ENCODE results near the gene MTUS2. TPM values are rescaled to one million over a fixed set of nuclear protein-coding genes. Genes with fewer than 3 reads are reported as not detected.

Gene MTUS2
- total RNA-seq, 1 experiment from 2014 or later = 0.11 TPM

DNA sequence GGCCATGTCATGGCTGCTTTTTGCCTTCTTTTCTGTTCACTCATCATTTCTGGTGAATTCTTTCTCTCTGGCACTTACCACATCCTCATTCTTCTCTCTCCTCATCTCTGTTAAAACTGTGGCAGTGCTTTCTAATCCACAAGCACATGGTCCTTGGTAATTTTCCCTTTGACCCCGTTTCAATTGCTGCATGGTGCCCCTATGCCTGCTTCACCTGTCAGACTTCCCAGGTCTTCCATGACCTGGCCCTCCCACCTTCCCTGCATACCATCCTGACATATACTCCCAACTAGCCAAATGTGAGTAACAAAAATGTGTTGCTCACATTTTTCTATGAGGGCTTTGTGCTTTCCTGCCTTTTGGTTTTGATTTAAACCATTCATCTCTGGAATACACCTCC lies 286.5 kb downstream of the MTUS2 start:
- no peaks in the 10 kb centered on the region for H3K27me3 ChIP-seq (replicated peaks; ENCODE audit: insufficient read depth, low read depth, low read length, poor library complexity)
- ChIA-PET CTCF (no interaction called here), POLR2A (ENCODE audit: low non-redundant PET) (no interaction called here)
- BruUV-seq (replicated peaks) = no TSS peak
- H3K4me3 ChIP-seq (ENCODE audit: low read depth, low read length, poor library complexity, severe bottlenecking) = no peak overlapping the region
- H3K27ac ChIP-seq (ENCODE audit: low read depth, low read length, poor library complexity, severe bottlenecking) = no peak overlapping the region
- TF ChIP-seq, protein P1, sequence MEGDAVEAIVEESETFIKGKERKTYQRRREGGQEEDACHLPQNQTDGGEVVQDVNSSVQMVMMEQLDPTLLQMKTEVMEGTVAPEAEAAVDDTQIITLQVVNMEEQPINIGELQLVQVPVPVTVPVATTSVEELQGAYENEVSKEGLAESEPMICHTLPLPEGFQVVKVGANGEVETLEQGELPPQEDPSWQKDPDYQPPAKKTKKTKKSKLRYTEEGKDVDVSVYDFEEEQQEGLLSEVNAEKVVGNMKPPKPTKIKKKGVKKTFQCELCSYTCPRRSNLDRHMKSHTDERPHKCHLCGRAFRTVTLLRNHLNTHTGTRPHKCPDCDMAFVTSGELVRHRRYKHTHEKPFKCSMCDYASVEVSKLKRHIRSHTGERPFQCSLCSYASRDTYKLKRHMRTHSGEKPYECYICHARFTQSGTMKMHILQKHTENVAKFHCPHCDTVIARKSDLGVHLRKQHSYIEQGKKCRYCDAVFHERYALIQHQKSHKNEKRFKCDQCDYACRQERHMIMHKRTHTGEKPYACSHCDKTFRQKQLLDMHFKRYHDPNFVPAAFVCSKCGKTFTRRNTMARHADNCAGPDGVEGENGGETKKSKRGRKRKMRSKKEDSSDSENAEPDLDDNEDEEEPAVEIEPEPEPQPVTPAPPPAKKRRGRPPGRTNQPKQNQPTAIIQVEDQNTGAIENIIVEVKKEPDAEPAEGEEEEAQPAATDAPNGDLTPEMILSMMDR (conservative IDR thresholded peaks at IDR 0.05; ENCODE audit: low read depth, low read length) = no peak
- no peak for TF ChIP-seq EZH2 (IDR thresholded peaks at IDR 0.05; ENCODE audit: borderline replicate concordance, low read depth, low read length, poor library complexity, severe bottlenecking)
- H3K36me3 ChIP-seq (ENCODE audit: insufficient read depth, low read length, poor library complexity, severe bottlenecking) = no peaks in the 10 kb centered on the region
- H3K4me1 ChIP-seq (ENCODE audit: insufficient read depth, low read length, poor library complexity, severe bottlenecking) = no peaks in the 10 kb centered on the region
- H3K9me3 ChIP-seq (ENCODE audit: low read depth, low read length, poor library complexity, severe bottlenecking) = no peaks in the 10 kb centered on the region
- intact Hi-C loops (cut with micrococcal nuclease; ENCODE audit: unreplicated experiment) = no loop called here
- no peak for DNase-seq (ENCODE audit: low spot score)

DNA sequence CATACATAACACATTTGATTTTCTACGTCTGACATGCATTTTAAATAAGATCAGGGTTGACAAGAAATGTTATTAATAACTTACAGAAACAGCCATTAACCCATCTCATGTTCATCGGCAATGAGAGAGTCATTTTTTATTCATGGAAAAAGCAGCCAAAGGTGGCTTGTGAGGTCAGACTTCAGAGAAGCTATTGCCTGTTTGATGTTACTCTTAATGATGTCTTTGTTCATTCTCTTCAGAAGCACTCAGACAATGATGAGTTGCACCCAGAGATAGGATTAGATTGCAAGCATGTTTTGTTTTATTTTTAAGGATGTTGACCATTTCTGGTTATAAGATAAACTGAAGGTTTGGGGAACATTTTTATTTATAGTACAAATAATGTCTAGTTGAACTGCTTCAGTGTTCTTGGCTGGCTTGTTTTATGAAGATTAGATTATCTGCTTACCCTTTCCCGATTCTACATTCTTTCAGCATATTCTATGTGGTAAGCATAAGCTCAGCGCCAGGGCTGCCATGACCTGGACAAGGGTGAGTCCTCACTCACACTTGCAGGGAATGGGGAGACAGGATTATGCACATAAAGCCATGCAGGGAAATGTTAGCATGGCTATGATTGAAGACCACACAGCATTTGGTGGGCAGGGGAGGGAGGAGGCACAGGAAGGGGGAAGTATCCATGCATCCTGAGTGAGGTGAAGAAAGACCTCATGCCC lies 288.1 kb downstream of the MTUS2 start:
- intact Hi-C loops (cut with micrococcal nuclease; ENCODE audit: unreplicated experiment) = no loop called here
- CTCF ChIA-PET = no interaction called here
- BruUV-seq (replicated peaks) = no TSS peak

DNA sequence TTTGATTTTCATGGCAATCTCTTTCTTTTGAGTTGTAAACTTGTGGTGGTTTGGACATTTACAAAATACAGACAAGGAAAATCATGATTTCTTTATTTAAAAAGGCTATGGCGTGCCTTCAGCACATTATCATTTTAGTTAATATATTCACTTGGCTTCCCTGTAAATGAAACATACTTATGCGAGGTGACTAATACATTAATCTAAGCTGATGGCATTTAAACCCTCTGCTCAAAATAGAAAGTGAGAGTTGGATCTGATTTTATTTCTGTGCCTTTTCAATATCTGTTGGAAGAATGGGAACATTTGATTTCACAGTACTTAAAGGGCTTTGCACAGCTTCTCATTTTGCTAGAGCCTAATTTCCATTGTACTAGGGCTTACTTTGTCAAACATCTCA lies 289.8 kb downstream of the MTUS2 start:
- Histone ChIP-seq H3K27ac (ENCODE audit: low read depth, low read length, poor library complexity, severe bottlenecking) (no peak overlapping the region), H3K4me3 (ENCODE audit: low read depth, low read length, poor library complexity, severe bottlenecking) (no peak overlapping the region), H3K36me3 (ENCODE audit: insufficient read depth, low read length, poor library complexity, severe bottlenecking) (no peaks in the 10 kb centered on the region), H3K27me3 (replicated peaks; ENCODE audit: insufficient read depth, low read depth, low read length, poor library complexity) (no peaks in the 10 kb centered on the region), H3K4me1 (ENCODE audit: insufficient read depth, low read length, poor library complexity, severe bottlenecking) (no peaks in the 10 kb centered on the region), H3K9me3 (ENCODE audit: low read depth, low read length, poor library complexity, severe bottlenecking) (no peaks in the 10 kb centered on the region)
- TF ChIP-seq, protein P1 (conservative IDR thresholded peaks at IDR 0.05; ENCODE audit: low read depth, low read length) = no peak
- no peak for TF ChIP-seq EZH2 (IDR thresholded peaks at IDR 0.05; ENCODE audit: borderline replicate concordance, low read depth, low read length, poor library complexity, severe bottlenecking)
- ChIA-PET CTCF (interaction anchor here (0.6 kb wide), 1 partner anchor 313 kb away, joined by 12 read pairs; no protein-coding TSS in a partner anchor), POLR2A (ENCODE audit: low non-redundant PET) (interaction anchor here (0.5 kb wide), 1 partner anchor 14 kb away, joined by 3 read pairs; no protein-coding TSS in a partner anchor)
- BruUV-seq (replicated peaks) = no TSS peak
- DNase-seq (ENCODE audit: low spot score) = peak; percentile 2
- intact Hi-C loops (cut with micrococcal nuclease; ENCODE audit: unreplicated experiment) = no loop called here

More for the DNA sequence above, 288.1 kb downstream of the MTUS2 start:
- H3K36me3 ChIP-seq (ENCODE audit: insufficient read depth, low read length, poor library complexity, severe bottlenecking) = no peaks in the 10 kb centered on the region
- H3K27me3 ChIP-seq (replicated peaks; ENCODE audit: insufficient read depth, low read depth, low read length, poor library complexity) = no peaks in the 10 kb centered on the region
- no peaks in the 10 kb centered on the region for H3K4me1 ChIP-seq (ENCODE audit: insufficient read depth, low read length, poor library complexity, severe bottlenecking)
- TF ChIP-seq, protein P1 (conservative IDR thresholded peaks at IDR 0.05; ENCODE audit: low read depth, low read length) = no peak
- no peak for TF ChIP-seq EZH2 (IDR thresholded peaks at IDR 0.05; ENCODE audit: borderline replicate concordance, low read depth, low read length, poor library complexity, severe bottlenecking)
- DNase-seq (ENCODE audit: low spot score) = no peak
- H3K9me3 ChIP-seq (ENCODE audit: low read depth, low read length, poor library complexity, severe bottlenecking) = no peaks in the 10 kb centered on the region
- no peak overlapping the region for H3K27ac ChIP-seq (ENCODE audit: low read depth, low read length, poor library complexity, severe bottlenecking)
- no peak overlapping the region for H3K4me3 ChIP-seq (ENCODE audit: low read depth, low read length, poor library complexity, severe bottlenecking)
- POLR2A ChIA-PET (ENCODE audit: low non-redundant PET) = no interaction called here
